ENCODE data around the gene VAMP8. TPM values are rescaled to one million over a fixed set of nuclear protein-coding genes. Genes with fewer than 3 reads are reported as not detected.
"Not testable (repeated sequence)": the region's sequence is repeated elsewhere in the genome, so short reads cannot be mapped to it uniquely, and the experiment has no call there.

Gene VAMP8
- total RNA-seq, 1 experiment from 2014 or later: 3.4 TPM

DNA sequence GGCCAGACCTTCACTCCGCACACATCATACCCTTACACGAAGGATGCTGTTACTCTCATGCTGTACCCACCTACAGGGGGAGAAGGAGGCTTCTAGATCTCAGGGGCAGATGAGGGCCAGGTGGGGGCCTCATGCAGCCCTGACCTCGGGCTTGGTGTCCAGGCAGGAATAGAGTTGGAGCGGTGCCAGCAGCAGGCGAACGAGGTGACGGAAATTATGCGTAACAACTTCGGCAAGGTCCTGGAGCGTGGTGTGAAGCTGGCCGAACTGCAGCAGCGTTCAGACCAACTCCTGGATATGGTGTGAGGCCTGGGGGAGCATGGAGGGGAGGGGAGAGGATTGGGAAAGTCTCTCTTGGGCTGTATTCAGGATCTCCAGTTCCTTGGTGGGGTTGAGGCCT, 14.2 kb downstream of the VAMP8 start:
- DNase-seq (ENCODE audit: low read depth): no peak
- in situ Hi-C loops (cut with HindIII; ENCODE audit: low pct_unique_long_range_greater_than_20kb, low sequenced_read_pairs): no loop called here

DNA sequence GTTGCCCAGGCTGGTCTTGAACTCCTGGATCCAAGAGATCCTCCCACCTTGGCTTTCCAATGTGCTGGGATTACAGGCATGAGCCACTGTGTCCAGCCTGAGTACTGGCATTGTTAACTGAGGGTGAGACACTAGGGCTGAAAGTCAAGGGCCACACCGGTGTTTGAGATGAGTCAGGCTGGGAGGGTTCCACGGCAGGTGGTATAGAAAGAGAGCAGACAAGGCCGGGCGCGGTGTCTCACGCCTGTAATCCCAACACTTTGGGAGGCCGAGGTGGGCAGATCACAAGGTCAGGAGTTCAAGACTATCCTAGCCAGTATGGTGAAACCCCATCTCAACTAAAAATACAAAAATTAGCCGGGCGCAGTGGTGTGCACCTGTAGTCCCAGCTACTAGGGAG, 14.9 kb downstream of the VAMP8 start:
- DNase-seq (ENCODE audit: low read depth); in situ Hi-C loops (cut with HindIII; ENCODE audit: low pct_unique_long_range_greater_than_20kb, low sequenced_read_pairs): not testable (repeated sequence)

DNA sequence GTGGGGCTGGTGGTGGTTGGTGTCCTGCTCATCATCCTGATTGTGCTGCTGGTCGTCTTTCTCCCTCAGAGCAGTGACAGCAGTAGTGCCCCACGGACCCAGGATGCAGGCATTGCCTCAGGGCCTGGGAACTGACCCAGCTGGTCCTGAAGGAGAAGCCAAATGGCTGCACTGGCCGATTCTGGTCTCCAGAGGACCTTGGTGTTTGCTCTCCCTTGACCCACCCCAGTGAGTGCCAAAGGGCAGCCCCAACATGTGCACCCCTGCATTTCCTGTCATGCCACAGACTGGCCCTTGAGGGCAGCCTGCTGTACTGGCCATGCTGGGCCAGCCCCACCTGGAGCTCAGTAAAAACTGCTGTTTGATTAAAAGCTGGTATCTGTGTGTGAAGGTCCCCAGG, 15.6 kb downstream of the VAMP8 start:
- in situ Hi-C loops (cut with HindIII; ENCODE audit: low pct_unique_long_range_greater_than_20kb, low sequenced_read_pairs): no loop called here
- DNase-seq (ENCODE audit: low read depth): no peak

DNA sequence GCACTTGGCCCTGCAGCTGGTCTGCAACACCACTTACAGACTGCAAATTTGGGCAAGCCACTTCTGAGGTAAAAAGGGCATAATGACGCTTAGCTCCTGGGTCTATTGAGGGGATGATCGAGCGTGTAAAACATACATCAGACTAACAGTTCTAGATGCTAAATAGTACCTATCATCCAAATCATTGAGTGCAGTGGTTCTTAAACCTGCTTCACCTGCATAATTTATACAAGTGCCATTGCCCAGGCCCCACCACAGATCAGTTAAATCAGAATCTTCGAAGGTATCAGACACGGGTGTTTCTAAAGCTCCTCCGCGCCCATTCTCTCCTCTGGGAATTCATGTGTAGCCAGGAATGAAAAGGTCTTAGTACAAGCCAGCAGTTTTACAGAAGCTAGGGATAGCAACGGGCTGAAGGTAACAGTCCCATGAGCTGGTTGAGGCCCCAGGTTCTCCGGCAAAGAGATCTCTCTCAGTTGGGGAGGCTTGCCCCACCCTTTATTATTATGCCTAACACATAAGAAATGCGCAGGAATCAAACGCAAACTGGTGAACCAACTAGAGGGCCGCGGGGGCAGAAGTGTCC, 17.4 kb downstream of the VAMP8 start:
- no peak for DNase-seq (ENCODE audit: low read depth)
- in situ Hi-C loops (cut with HindIII; ENCODE audit: low pct_unique_long_range_greater_than_20kb, low sequenced_read_pairs): no loop called here

DNA sequence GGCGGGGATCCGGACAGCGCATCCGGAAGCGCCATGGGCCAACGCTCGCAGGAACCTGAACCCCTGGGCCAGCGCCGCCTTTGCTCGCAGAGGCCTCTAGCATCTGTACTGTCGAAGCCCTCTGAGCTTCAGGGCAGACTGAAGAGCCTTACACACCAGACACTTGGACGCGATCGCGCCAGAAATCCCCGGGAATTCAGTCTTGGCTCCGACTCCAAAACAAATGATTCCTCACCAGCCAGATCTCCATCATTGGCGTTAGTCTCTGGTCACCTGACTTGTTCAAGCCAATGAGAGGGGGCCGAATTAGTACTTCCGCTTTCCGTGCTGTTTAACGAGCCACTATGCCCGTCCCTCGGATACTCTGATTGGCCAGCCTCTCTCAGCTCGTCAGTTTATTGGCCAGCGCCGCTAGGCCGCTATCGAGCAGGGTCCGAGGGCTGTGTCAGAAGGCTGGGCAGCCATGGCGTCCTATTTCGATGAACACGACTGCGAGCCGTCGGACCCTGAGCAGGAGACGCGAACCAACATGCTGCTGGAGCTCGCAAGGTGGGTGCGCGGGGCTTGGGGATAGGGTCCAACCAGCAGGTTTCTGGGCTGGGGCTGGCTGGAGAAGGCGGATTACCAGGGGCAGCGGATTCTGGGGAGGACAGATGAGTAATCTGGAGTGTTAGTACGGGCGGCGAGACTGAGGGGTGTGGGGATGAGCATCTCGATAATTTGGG, 18.1 kb downstream of the VAMP8 start, which contains the start of gene RNF181:
Gene RNF181 (plus strand): TSS at position 445 of the 725 bp plus-strand sequence. CDS start 19 bp downstream, at position 464.
- in situ Hi-C loops (cut with HindIII; ENCODE audit: low pct_unique_long_range_greater_than_20kb, low sequenced_read_pairs): no loop called here
- peak; percentile 96 for DNase-seq (ENCODE audit: low read depth)

DNA sequence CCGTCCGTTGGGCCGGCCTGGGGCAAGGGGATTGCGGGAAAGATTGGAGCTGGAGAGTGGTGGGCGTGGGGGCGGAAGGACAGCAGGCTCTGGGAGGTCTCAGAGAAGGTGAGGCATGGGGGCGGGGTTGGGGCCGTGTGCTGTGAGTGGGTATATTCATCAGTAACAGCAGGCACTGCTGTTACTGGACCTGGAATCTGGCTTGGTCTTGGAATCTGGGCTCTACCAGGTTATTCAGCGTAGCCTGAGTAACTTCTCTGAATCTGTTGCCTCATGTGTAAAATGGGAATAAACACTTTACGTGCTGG, 18.6 kb downstream of the VAMP8 start:
- in situ Hi-C loops (cut with HindIII; ENCODE audit: low pct_unique_long_range_greater_than_20kb, low sequenced_read_pairs): no loop called here
- DNase-seq (ENCODE audit: low read depth): no peak

DNA sequence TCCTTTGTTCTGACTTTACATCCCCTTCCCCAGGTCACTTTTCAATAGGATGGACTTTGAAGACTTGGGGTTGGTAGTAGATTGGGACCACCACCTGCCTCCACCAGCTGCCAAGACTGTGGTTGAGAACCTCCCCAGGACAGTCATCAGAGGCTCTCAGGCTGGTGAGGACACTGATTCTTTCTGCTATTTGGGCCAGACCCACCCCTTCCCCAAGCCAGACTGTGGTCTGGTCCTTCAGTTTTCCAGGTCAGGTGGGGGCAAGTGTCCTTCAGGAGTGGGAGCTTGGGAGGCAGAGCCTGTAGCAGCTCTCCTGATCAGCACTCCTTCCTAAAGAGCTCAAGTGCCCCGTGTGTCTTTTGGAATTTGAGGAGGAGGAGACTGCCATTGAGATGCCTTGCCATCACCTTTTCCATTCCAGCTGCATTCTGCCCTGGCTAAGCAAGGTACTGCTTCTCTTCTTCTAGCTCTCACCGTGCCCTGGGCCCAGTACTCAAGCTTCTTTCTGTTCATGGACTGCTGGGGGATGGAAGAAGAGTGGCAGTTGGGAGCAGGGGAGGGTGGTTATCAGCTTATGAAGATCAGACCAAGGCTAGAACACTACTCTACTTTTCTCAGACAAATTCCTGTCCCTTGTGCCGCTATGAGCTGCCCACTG, 19.2 kb downstream of the VAMP8 start:
- in situ Hi-C loops (cut with HindIII; ENCODE audit: low pct_unique_long_range_greater_than_20kb, low sequenced_read_pairs): no loop called here
- no peak for DNase-seq (ENCODE audit: low read depth)

DNA sequence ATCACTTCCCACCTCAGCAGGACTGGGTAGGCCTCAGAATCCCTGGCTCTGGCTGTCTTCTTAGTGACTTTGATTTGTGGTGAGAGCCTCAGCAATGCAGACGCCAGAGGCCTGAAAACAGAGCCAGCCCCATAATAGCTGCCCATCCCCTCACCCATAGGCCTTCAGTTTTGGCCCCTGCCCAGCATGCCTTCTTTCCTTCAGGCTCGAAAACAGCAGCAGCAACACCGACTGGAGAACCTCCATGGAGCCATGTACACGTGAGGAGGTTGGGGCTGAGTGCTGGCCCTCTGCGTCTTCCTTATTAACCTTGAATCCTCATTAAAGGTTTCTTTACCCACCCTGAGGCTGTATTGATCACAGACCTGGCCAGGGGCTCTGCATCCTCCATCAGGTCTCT, 19.9 kb downstream of the VAMP8 start:
- DNase-seq (ENCODE audit: low read depth): no peak
- in situ Hi-C loops (cut with HindIII; ENCODE audit: low pct_unique_long_range_greater_than_20kb, low sequenced_read_pairs): no loop called here

DNA sequence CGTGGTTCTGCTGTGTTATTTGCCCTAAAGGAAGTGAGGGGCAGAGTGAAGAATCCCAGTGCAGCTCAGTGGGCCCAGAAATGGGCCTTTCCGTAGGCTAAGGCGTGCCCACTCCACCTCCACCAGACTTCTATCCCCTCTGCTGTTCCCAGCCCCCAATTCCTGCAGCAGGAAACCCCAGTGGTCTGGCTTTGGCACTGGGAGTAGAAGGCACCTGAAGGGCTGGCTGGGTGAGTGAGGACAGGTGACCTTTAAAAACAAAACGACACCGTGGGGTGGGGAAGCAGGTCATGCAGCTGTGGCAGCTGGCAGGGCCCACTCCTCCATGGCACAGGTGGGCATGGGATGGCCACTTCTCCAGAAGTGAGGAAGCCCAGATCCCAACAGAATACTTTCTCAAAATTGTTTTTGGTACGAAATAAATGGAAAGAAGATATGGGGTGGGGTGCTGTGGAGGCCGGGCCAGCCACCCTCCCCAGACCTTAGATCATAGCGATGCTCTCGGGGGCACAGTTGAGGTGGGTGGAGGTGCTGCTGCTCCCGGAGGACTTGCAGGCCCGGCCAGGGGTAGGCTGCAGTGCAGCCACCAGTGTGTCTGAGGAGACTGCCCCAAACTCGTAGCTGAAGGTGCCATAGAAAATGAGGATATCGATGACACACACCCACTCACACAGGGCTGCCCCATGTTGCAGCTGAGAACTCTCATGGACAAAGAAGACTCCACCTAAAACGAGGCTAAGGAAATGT, 21.4 kb downstream of the VAMP8 start:
- in situ Hi-C loops (cut with HindIII; ENCODE audit: low pct_unique_long_range_greater_than_20kb, low sequenced_read_pairs): no loop called here
- no peak for DNase-seq (ENCODE audit: low read depth)

DNA sequence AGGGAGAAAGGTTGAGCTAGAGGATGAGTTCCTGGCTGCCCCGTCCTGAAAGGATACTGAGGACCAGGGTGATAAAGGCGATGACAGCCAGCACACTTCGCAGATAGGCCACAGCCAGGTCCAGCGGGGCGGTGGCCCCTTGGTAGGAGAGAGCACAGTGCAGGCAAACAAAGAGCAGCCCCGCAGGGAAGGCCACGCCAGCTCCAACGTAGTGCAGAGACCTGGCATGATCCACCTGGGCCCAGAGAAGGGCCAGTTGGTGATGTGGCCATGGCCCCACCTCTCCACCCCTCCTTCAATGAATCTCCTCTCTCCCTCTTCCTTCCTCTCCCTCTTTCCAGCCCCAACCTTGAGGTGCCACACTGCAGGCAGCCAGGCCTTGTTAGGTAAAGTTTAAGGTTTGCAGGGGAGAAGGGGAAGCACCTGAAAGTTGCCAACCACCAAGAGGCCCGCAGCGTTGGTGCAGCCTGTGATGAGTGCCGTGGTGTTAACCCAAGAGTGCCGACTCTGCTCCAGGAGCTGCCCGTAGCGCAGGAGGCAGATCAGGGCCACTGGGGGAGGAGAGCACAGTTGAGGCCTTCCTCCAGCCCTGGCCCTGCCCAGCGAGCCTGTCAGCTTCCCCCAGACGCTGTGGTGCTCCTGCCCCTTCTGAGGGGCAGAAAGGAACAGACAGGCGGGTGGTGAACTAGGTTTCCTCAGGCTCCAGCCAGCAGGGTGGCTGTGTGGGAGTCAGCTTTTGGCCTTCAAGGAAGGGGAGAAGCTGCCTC, 22.3 kb downstream of the VAMP8 start:
- in situ Hi-C loops (cut with HindIII; ENCODE audit: low pct_unique_long_range_greater_than_20kb, low sequenced_read_pairs): no loop called here
- DNase-seq (ENCODE audit: low read depth): no peak

DNA sequence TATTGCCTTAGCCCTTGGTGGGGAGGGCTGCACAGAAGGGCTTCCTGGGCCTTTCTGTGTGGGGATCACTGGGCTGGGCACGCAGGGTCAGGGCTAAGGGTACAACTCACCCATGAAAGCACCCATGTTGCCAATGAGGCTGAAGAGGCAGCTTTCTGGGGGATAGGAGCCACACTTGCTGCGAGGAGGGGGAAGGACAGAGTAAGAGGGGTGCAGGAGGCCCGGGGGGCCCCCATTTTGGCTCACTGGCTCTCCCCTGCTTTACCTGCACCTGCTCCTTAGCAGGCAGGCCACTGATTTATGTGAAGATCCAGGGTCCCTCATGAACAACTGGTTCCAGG, 22.8 kb downstream of the VAMP8 start:
- DNase-seq (ENCODE audit: low read depth): no peak
- in situ Hi-C loops (cut with HindIII; ENCODE audit: low pct_unique_long_range_greater_than_20kb, low sequenced_read_pairs): no loop called here

DNA sequence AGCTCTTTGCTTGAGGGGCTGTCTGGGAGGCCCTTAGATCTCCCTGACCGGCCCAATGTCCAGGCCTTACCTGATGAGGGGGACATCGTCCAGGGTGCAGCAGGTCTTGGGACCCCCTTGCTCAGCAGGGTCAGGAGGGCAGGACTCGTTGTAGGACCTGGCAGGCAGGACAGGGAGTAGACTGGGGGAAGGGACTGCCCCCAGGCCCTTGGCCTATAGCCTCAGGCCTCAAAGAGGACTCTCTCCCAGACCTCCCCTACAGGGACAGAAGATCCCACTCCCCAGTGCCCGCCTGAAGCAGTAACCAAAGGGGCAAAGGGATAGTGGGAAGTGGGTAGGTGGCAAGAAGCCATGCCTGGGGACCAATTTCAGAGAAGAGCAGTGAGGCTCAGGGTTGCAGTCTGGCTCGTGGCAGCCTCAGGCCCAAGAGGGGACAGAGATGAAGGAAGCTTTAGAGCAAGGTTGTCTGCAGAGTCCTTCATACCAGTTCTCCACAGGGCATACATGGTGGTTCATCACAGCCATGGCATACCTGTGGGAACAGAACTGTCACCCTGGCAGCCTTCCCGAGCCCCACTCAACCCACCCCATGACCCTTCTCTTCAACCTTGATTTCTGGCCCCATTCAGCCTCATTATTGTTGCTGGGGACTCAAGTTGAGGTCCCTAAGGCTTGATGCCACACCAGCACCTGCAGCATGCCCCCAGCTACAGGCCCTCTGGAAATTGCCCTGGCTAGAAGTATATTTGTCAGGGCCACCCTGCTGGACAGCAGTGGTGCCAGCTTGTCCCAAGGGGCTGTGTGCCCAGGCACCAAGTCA, 23.8 kb downstream of the VAMP8 start:
- no peak for DNase-seq (ENCODE audit: low read depth)
- in situ Hi-C loops (cut with HindIII; ENCODE audit: low pct_unique_long_range_greater_than_20kb, low sequenced_read_pairs): no loop called here

DNA sequence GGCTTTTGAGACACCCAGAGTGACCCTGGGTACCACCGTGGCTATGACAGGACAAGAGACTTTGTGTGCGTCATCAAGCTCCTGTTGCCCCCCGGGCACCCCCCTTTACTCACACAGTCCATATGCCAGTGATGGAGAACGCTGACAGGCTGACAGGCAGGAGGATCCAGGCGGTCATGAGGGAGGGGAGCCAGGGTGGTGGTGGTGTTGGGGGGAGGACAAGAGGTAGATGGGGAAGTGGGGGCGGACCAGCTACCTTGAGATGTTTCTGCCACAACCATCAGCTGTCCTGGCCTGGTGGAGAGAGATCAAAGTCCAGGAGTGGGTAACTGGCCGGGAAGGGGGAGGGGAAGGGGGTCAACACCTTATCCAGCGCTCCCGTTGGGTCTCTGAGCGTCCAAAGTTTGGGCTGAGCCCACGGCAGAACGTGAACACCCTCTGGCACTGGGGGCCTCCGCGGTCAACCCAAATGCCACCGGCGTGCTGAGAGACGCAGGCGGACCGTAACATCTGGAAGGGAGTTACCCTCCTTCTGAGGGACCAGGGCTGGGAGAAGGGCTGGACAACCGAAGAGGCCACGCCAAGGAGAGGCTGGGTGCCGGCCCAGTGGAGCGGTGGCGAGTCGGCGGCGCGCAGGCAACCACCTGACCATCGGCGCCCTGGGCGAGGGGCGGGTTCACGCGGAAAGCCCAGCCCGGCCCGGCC, 24.5 kb downstream of the VAMP8 start:
- no peak for DNase-seq (ENCODE audit: low read depth)
- in situ Hi-C loops (cut with HindIII; ENCODE audit: low pct_unique_long_range_greater_than_20kb, low sequenced_read_pairs): no loop called here

DNA sequence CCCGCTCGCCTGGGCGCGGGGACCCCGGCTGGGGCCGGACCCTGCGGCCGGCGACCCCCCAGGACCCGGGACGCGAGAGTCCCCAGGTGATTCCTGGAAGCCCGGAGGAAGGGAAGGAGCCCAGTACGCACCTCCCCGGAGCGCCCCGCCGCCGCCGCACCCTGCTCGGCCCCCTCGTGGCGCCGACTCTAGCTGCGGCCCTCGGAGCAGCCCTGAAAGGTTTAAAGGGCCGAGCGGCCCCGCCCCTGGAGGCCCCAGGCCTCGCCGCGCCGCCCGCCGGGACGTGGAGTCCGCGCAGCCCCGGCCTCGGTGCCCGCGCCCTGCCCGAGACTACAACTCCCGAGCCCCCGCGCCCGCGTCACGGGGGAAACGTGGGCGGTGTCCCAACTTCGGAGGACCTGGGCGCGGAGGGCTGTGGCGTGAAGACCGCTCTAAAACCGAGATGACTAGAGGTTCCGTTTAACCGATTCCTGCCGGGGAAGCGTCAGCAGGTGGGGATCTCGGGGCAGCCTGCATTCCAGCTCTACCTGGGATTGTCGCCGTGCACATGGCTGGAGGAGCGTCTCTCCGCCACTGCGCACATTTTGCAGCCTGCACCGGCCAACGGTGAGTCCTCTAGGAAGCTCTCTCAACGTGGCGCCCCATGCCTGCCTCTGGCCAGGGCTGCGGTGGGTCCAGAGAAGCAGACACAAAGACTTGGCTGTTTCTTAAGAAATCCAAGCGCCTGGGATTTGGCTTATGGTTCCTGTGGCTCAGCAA, 25.3 kb downstream of the VAMP8 start, which contains the start of gene TMEM150A:
Gene TMEM150A (minus strand): TSS at position 223 of the 759 bp plus-strand sequence. CDS start 750 bp downstream, outside the sequence.
- in situ Hi-C loops (cut with HindIII; ENCODE audit: low pct_unique_long_range_greater_than_20kb, low sequenced_read_pairs): no loop called here
- DNase-seq (ENCODE audit: low read depth): peak; percentile 89

DNA sequence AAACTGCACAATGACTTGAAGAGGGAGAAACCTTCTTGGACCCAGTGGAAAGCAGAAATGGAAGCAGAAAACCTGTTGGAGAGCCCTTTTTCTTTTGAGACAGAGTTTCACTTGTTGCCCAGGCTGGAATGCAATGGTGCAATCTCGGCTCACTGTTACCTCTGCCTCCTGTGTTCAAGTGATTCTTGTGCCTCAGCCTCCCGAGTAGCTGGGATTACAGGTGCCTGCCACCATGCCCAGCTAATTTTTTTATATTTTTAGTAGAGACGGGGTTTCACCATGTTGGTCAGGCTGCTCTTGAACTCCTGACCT, 26.7 kb downstream of the VAMP8 start:
- DNase-seq (ENCODE audit: low read depth); in situ Hi-C loops (cut with HindIII; ENCODE audit: low pct_unique_long_range_greater_than_20kb, low sequenced_read_pairs): not testable (repeated sequence)

DNA sequence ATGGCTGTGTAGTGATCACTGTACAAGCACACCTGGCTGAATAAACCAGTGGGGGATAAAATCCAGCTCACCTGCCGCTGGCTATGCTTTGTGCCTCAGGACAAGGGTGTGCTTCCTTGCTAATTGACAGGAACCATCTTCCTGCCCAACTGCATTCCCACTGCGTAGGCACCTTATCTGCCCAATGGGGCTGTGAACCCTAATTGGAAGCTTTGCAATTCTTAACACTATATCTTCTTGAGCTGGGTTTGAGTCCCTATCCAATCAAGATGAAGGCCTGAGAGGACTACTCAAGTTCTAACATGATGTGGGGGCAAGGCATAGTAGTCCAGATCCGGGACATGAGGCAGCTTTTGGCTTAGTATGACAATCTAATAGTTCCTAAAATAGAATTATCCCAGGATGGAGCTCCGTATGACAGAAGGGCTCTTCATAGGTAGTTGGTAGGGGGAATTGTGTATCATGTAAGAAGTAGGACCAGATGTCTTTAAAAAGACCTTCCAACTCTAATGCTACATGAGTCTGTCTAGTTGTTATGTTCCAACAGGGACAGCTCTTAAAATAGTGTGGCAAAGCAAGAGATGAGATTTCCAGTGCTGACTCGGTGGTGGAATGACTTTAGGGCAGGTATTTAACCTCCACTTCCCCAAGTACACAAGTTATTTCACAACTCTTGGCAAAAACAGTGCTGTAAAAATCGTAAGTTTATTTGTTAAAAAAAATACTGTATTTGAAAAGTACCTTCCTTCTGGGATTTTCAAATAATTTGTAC, 27.4 kb downstream of the VAMP8 start:
- in situ Hi-C loops (cut with HindIII; ENCODE audit: low pct_unique_long_range_greater_than_20kb, low sequenced_read_pairs): no loop called here
- DNase-seq (ENCODE audit: low read depth): no peak
